Hepatocyte (in vitro differentiated cells): Measurements from ENCODE around the gene ZCRB1. TPM values are rescaled to one million over a fixed set of nuclear protein-coding genes. Genes with fewer than 3 reads are reported as not detected.

Source experiments
- DNase-seq: peaks from one replicate; pipeline ENCODE4 v3.0.0-alpha.2; 2016; ENCODE audit warnings: low spot score
- H2AFZ ChIP-seq: fragments of 200-600 bp; sonication (generic); 2 replicates; pipeline ENCODE4 v1.6.0; 2016; ENCODE audit warnings: antibody characterized with exemption, mild to moderate bottlenecking
- H3K27ac ChIP-seq: fragments of 200-600 bp; sonication (generic); 2 replicates; pipeline ENCODE4 v1.5.1; 2016; ENCODE audit warnings: mild to moderate bottlenecking
- H3K27me3 ChIP-seq: fragments of 200-600 bp; sonication (generic); 2 replicates; pipeline ENCODE4 v1.6.1; 2016
- H3K36me3 ChIP-seq: fragments of 200-600 bp; sonication (generic); replicated peaks from 2 replicates; pipeline ENCODE4 v1.5.1; 2016; ENCODE audit warnings: low read depth; ENCODE audit not compliant: insufficient read depth
- H3K4me1 ChIP-seq: fragments of 200-600 bp; sonication (generic); 2 replicates; pipeline ENCODE4 v1.5.1; 2016; ENCODE audit warnings: mild to moderate bottlenecking, moderate library complexity; ENCODE audit not compliant: insufficient read depth
- H3K4me2 ChIP-seq: fragments of 200-600 bp; sonication (generic); 2 replicates; pipeline ENCODE4 v1.6.0; 2016
- H3K4me3 ChIP-seq: fragments of 200-600 bp; sonication (generic); 2 replicates; pipeline ENCODE4 v1.5.1; 2016; ENCODE audit warnings: mild to moderate bottlenecking
- H3K79me2 ChIP-seq: fragments of 200-600 bp; sonication (generic); 2 replicates; pipeline ENCODE4 v1.6.0; 2017; ENCODE audit warnings: mild to moderate bottlenecking
- H3K9me2 ChIP-seq: fragments of 200-600 bp; sonication (generic); replicated peaks from 2 replicates; pipeline ENCODE4 v1.6.0; 2017; ENCODE audit warnings: mild to moderate bottlenecking; ENCODE audit not compliant: insufficient read depth
- H3K9me3 ChIP-seq: fragments of 200-600 bp; sonication (generic); 2 replicates; pipeline ENCODE4 v1.5.1; 2016; ENCODE audit warnings: low read depth, mild to moderate bottlenecking
- H4K20me1 ChIP-seq: fragments of 200-600 bp; sonication (generic); 2 replicates; pipeline ENCODE4 v1.6.0; 2016; ENCODE audit warnings: mild to moderate bottlenecking; ENCODE audit not compliant: insufficient read depth, poor library complexity, severe bottlenecking
- EZH2 ChIP-seq: fragments of 200-600 bp; sonication (generic); IDR thresholded peaks from 2 replicates; pipeline ENCODE4 v1.6.1; 2016; ENCODE audit warnings: antibody characterized with exemption, mild to moderate bottlenecking, borderline replicate concordance
- EZH2phosphoT487 ChIP-seq: fragments of 200-600 bp; sonication (generic); IDR thresholded peaks from one replicate; pipeline ENCODE4 v1.6.1; 2018; ENCODE audit warnings: antibody characterized with exemption, mild to moderate bottlenecking, low read depth, moderate library complexity; ENCODE audit not compliant: unreplicated experiment, severe bottlenecking
- WGBS: methylation state at CpG from one replicate; pipeline ENCODE4 v1.1.6; 2016; ENCODE audit warnings: low lambda C conversion rate; ENCODE audit errors: missing lambda C conversion rate; 5-methylcytosine and 5-hydroxymethylcytosine counted together
- polyA plus RNA-seq: library from polyadenylated mRNA; unstranded; fragments of >200 nt; fragmentation: Nextera tagmentation; extraction: Ambion mirVana; gene quantifications from 2 replicates; pipeline ENCODE4 v1.2.1, GENCODE V29; 2016
- total RNA-seq: library from RNA; depleted of rRNA; stranded (reverse); fragments of >200 nt; gene quantifications from 2 replicates; pipeline ENCODE4 v1.2.3, GENCODE V29; 2014
- TF ChIP-seq, protein P1 (sequence below): fragments of 200-600 bp; sonication (generic); IDR thresholded peaks from 2 replicates; pipeline ENCODE4 v1.5.1; 2016; ENCODE audit warnings: antibody characterized with exemption, mild to moderate bottlenecking; ENCODE audit not compliant: poor library complexity

Gene ZCRB1
- total and polyA plus RNA-seq, 2 experiments from 2014 or later, result 27.7 to 85.9 TPM

DNA sequence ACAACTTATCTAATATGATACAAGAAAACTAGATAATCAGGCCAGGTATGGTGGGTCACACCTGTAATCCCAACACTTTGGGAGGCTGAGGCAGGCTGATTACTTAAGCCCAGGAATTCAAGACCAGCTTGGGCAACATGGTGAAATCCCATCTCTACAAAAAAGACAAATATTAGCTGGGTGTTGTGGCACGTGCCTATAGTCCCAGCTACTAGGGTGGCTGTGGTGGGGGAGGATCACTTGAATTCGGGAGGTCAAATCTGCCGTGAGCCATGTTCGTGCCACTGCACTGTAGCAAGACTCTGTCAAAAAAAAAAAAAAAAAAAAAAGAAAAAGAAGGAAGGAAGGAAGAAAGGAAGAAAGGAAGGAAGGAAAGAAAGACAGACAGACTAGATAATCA, 27.0 kb downstream of the ZCRB1 start:
- 95% methylated on average over 4 of the region's 4 CpGs for WGBS
- Histone ChIP-seq H3K79me2 (no peaks in the 10 kb centered on the region), H3K27me3 (no peaks in the 10 kb centered on the region), H3K4me1 (no peaks in the 10 kb centered on the region), H3K36me3 (no peaks in the 10 kb centered on the region), H3K4me2 (no peak overlapping the region), H3K9me3 (no peaks in the 10 kb centered on the region), H4K20me1 (no peaks in the 10 kb centered on the region), H3K27ac (no peak overlapping the region), H2AFZ (no peak overlapping the region), H3K9me2 (no peaks in the 10 kb centered on the region), H3K4me3 (no peak overlapping the region)
- TF ChIP-seq EZH2phosphoT487 (no peak), EZH2 (no peak)
- TF ChIP-seq, protein P1, sequence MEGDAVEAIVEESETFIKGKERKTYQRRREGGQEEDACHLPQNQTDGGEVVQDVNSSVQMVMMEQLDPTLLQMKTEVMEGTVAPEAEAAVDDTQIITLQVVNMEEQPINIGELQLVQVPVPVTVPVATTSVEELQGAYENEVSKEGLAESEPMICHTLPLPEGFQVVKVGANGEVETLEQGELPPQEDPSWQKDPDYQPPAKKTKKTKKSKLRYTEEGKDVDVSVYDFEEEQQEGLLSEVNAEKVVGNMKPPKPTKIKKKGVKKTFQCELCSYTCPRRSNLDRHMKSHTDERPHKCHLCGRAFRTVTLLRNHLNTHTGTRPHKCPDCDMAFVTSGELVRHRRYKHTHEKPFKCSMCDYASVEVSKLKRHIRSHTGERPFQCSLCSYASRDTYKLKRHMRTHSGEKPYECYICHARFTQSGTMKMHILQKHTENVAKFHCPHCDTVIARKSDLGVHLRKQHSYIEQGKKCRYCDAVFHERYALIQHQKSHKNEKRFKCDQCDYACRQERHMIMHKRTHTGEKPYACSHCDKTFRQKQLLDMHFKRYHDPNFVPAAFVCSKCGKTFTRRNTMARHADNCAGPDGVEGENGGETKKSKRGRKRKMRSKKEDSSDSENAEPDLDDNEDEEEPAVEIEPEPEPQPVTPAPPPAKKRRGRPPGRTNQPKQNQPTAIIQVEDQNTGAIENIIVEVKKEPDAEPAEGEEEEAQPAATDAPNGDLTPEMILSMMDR, result no peak
- no peak for DNase-seq

GRCh38 chr12:42296503-42297109, 29.3 kb downstream of the ZCRB1 start:
- Histone ChIP-seq H3K4me2 (no peak overlapping the region), H3K9me3 (no peaks in the 10 kb centered on the region), H3K36me3 (no peaks in the 10 kb centered on the region), H3K9me2 (no peaks in the 10 kb centered on the region), H2AFZ (no peak overlapping the region), H3K4me1 (no peaks in the 10 kb centered on the region), H3K4me3 (no peak overlapping the region), H3K27ac (no peak overlapping the region), H3K79me2 (no peaks in the 10 kb centered on the region), H4K20me1 (no peaks in the 10 kb centered on the region), H3K27me3 (no peaks in the 10 kb centered on the region)
- WGBS, result 84% methylated on average over 5 of the region's 5 CpGs
- TF ChIP-seq EZH2phosphoT487 (no peak), EZH2 (no peak)
- TF ChIP-seq, protein P1, result peak; percentile 39
- DNase-seq, result no peak

DNA sequence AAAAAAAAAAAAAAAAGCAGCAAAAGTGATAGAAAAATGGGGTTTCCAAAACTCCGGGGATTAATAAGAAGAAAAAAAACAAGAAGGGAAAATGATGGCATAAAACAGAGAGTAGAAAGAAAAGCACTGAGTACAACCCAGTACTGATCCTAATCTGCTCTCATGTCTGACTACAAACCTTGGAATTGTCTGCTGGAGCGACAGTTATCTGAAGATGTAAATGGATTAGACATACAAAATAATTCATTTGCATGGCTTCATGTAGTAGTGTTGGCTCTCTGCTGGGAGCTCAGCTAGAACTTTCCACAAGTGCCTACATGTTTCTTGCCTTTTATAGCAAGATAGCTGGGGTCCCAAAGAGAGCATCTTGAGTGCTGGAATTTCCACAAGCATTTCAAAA, 34.2 kb downstream of the ZCRB1 start:
- no peak for DNase-seq
- Histone ChIP-seq H2AFZ (no peak overlapping the region), H3K27me3 (no peaks in the 10 kb centered on the region), H3K4me1 (no peaks in the 10 kb centered on the region), H3K36me3 (no peaks in the 10 kb centered on the region), H4K20me1 (no peaks in the 10 kb centered on the region), H3K9me3 (no peaks in the 10 kb centered on the region), H3K9me2 (no peaks in the 10 kb centered on the region), H3K79me2 (no peaks in the 10 kb centered on the region), H3K27ac (no peak overlapping the region), H3K4me2 (no peak overlapping the region), H3K4me3 (no peak overlapping the region)
- TF ChIP-seq EZH2phosphoT487, result no peak
- TF ChIP-seq EZH2, result no peak
- WGBS, result 85% methylated on average over 2 of the region's 2 CpGs

DNA sequence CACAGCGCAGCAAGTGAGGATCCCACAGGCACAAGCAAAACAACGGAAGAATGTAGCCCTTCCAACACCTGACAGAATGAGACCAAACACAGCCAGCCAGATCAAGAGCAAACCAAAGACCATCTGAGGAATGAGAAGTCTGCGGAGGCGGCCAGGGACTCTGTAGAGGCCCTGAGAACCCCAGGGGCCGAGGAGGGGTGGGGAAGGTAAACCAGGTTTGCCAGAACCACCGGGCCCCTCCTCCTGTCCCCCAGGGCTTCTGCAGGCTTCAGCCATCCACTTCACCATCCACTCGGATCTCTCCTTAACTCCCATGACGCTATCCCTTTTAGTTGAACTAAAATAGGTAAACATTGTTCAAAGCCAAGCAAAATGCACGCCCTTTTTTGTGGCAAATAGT, 37.4 kb downstream of the ZCRB1 start:
- no peaks in the 10 kb centered on the region for H3K9me3 ChIP-seq
- WGBS, result 69% methylated on average over 9 of the region's 9 CpGs

More for the DNA sequence above, 37.4 kb downstream of the ZCRB1 start:
- Histone ChIP-seq H3K27ac (no peak overlapping the region), H2AFZ (no peak overlapping the region), H4K20me1 (no peaks in the 10 kb centered on the region), H3K27me3 (no peaks in the 10 kb centered on the region), H3K4me2 (no peak overlapping the region), H3K79me2 (no peaks in the 10 kb centered on the region), H3K4me3 (no peak overlapping the region), H3K9me2 (no peaks in the 10 kb centered on the region), H3K4me1 (no peaks in the 10 kb centered on the region), H3K36me3 (no peaks in the 10 kb centered on the region)
- TF ChIP-seq, protein P1, result no peak
- TF ChIP-seq EZH2phosphoT487 (no peak), EZH2 (no peak)
- DNase-seq, result no peak
